Breast epithelium (tissue), 4 donors: ENCODE results near the gene DCN. TPM values are rescaled to one million over a fixed set of nuclear protein-coding genes. Genes with fewer than 3 reads are reported as not detected.

Experiments
- DNase-seq, 2 donors: peaks; one replicate each; pipeline ENCODE4 v3.0.0-alpha.2; 2019; ENCODE audit warnings: low spot score in 2 of 2
- H3K27ac ChIP-seq, 2 donors: fragments of 200-600 bp; sonication (generic) in 1 of 2; one replicate each; pipeline ENCODE4 v1.5.1; 2016 to 2019; ENCODE audit warnings: mild to moderate bottlenecking in 1 of 2
- H3K27me3 ChIP-seq, 2 donors: fragments of 200-600 bp; sonication (generic) in 1 of 2; one replicate each; pipeline versions ENCODE4 v1.5.1 to v1.6.0; 2017 to 2019; ENCODE audit warnings: control low read depth in 1 of 2, mild to moderate bottlenecking in 1 of 2
- H3K36me3 ChIP-seq: fragments of 200-600 bp; one replicate; pipeline ENCODE4 v1.5.1; 2019
- H3K4me1 ChIP-seq, 2 donors: fragments of 200-600 bp; sonication (generic); one replicate each; pipeline ENCODE4 v1.5.1; 2016 to 2019; ENCODE audit warnings: control low read depth in 1 of 2
- H3K4me3 ChIP-seq, 3 donors: fragments of 200-600 bp; sonication (generic); 1 replicate in 2 of 3; 2 replicates in 1 of 3; pipeline ENCODE4 v1.5.1; 2016 to 2019; ENCODE audit warnings: mild to moderate bottlenecking in 3 of 3, moderate library complexity in 2 of 3
- H3K9me3 ChIP-seq, 2 donors: fragments of 200-600 bp; sonication (generic) in 1 of 2; one replicate each; pipeline ENCODE4 v1.5.1; 2016 to 2019; ENCODE audit warnings: control low read depth in 1 of 2
- POLR2A ChIP-seq: fragments of 450-650 bp; IDR thresholded peaks from one replicate; pipeline ENCODE4 v1.6.1; 2016; ENCODE audit warnings: antibody characterized with exemption, mild to moderate bottlenecking, moderate library complexity
- POLR2AphosphoS5 ChIP-seq, 3 donors: sonication (generic); formaldehyde crosslinking; IDR thresholded peaks; one replicate each; pipeline ENCODE4 v1.6.1; 2017; ENCODE audit warnings: antibody characterized with exemption in 3 of 3
- intact Hi-C: fragments of 100-400 bp; cut with DNase I; formaldehyde crosslinking; loops from one replicate; pipeline ENCODE4 v1.15.1; 2023; ENCODE audit warnings: low total_unique reads
- total RNA-seq, 3 donors: library from RNA; depleted of rRNA; stranded (reverse); fragments of >200 nt; gene quantifications; one replicate each; pipeline ENCODE4 v1.1.0, GENCODE V29; 2016
- TF ChIP-seq, protein P1 (sequence below), 3 donors: fragments of 450-650 bp; IDR thresholded peaks; one replicate each; pipeline ENCODE4 v1.5.1; 2016 to 2017; ENCODE audit warnings: antibody characterized with exemption in 3 of 3, mild to moderate bottlenecking in 3 of 3, moderate library complexity in 3 of 3

DCN gene
- total RNA-seq, 3 donors from 2014 or later: 1,081 to 4,374 (median 1,702) TPM

DNA sequence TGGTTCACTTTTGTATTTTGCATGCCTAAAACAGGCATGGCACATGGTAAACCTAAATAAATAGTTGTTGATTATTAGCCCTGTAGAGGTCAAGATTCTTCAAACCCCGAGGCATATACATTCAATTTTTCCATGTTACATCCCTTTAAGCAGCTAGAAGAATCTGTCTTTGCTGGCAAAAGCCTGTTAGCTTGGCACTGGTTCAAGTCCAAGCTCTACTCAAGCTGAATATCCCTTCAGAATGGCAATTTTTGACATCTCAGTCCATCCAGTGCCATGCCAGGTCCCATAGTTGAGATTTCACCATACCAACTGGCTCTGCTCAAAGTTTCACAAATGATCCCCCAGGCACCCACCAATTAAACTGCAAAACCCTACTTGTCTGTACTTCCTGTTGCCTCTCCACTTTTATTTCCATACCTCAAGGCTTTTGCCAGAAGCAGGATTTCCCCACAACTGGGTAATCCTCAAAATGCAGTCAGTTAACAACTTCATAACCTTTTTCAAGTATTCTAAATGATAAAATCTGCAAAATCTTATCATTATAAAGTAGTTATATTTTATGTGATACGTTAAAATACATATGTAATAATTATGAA lies 9.0 kb upstream of the DCN start:
- no peak overlapping the region for H3K27ac ChIP-seq
- TF ChIP-seq, protein P1, sequence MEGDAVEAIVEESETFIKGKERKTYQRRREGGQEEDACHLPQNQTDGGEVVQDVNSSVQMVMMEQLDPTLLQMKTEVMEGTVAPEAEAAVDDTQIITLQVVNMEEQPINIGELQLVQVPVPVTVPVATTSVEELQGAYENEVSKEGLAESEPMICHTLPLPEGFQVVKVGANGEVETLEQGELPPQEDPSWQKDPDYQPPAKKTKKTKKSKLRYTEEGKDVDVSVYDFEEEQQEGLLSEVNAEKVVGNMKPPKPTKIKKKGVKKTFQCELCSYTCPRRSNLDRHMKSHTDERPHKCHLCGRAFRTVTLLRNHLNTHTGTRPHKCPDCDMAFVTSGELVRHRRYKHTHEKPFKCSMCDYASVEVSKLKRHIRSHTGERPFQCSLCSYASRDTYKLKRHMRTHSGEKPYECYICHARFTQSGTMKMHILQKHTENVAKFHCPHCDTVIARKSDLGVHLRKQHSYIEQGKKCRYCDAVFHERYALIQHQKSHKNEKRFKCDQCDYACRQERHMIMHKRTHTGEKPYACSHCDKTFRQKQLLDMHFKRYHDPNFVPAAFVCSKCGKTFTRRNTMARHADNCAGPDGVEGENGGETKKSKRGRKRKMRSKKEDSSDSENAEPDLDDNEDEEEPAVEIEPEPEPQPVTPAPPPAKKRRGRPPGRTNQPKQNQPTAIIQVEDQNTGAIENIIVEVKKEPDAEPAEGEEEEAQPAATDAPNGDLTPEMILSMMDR (IDR thresholded peaks at IDR 0.05): no peak
- no peak for TF ChIP-seq POLR2AphosphoS5 (IDR thresholded peaks at IDR 0.05)
- no peak for TF ChIP-seq POLR2A
- DNase-seq: no peak
- H3K4me1 ChIP-seq: no peaks in the 10 kb centered on the region
- no peaks in the 10 kb centered on the region for H3K9me3 ChIP-seq
- intact Hi-C loops: no loop called here
- H3K4me3 ChIP-seq: no peak overlapping the region
- H3K36me3 ChIP-seq: no peaks in the 10 kb centered on the region
- no peaks in the 10 kb centered on the region for H3K27me3 ChIP-seq

DNA sequence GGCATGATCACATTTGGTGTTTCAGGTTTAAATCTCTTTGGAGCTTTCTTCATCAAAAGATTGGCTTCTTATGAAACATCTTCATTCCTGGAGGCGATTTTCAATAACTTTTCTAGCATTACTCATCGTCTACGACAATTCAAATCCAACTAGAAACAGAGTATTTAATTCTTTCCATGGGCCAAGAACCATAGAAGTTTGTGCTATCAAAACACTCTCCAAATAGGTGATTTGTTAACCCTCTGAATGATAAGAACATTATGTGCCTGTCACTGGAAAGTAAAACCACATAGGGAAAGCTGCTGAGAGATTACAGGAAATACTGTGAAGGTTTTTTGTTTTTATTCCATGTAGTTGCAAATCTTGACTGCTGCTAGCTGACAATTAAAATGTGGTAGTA lies 6.9 kb upstream of the DCN start:
- intact Hi-C loops: no loop called here
- TF ChIP-seq POLR2AphosphoS5 (IDR thresholded peaks at IDR 0.05): peak in 1 of 3 donors; percentile 52
- TF ChIP-seq, protein P1 (IDR thresholded peaks at IDR 0.05): no peak

DNA sequence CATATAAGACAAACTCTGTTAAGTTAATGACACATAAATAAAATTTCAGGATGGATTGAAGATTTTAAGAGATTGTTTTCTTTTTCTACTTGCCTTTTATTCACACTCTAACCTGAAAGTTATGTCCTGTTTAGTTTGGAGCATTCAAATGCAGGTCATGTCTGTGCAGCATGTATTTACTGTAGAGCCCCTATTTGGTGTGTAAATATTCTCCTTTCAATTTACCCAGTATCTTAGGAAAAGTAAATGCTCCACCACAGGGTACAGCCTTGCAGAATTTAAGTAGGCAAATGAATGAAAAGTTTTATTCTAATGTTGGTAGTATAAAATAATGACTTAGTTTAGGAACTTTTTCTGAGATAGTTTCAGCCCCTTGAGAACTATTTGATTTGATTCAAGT lies 6.2 kb upstream of the DCN start:
- Histone ChIP-seq H3K4me1 (no peaks in the 10 kb centered on the region), H3K4me3 (no peak overlapping the region), H3K27ac (peak overlapping the region in 1 of 2 donors; percentile 10), H3K9me3 (no peaks in the 10 kb centered on the region), H3K27me3 (no peaks in the 10 kb centered on the region), H3K36me3 (no peaks in the 10 kb centered on the region)
- TF ChIP-seq, protein P1 (IDR thresholded peaks at IDR 0.05): no peak
- TF ChIP-seq POLR2A: no peak
- no peak for TF ChIP-seq POLR2AphosphoS5 (IDR thresholded peaks at IDR 0.05)
- no peak for DNase-seq
- intact Hi-C loops: no loop called here

More for the DNA sequence above, 6.9 kb upstream of the DCN start:
- no peaks in the 10 kb centered on the region for H3K4me1 ChIP-seq
- no peaks in the 10 kb centered on the region for H3K9me3 ChIP-seq
- no peaks in the 10 kb centered on the region for H3K27me3 ChIP-seq
- no peak overlapping the region for H3K4me3 ChIP-seq
- no peak for DNase-seq
- H3K27ac ChIP-seq: peak overlapping the region in 1 of 2 donors; percentile 54
- H3K36me3 ChIP-seq: no peaks in the 10 kb centered on the region

DNA sequence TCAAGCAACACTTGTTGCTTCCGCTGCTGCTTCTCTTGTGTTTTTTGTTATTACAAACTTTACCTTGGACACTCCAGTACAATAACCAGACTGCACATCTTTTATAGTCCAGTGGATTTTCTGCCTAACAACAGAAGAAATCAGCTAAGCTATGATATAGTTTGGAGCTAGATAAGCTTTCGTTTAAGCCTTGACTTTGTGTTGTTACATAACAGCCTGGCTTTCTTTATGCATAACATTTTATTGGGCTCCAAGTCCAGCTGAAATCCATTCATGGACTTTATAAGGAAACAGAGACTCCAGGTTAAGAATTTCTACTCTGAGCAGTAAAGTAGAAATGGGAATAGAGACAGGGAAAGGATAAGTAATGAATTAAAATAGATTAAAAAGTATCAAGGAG lies 3.5 kb upstream of the DCN start:
- Histone ChIP-seq H3K36me3 (no peaks in the 10 kb centered on the region), H3K4me1 (no peaks in the 10 kb centered on the region), H3K4me3 (no peak overlapping the region), H3K27me3 (no peaks in the 10 kb centered on the region), H3K27ac (peak overlapping the region; percentile 30 to 62), H3K9me3 (no peaks in the 10 kb centered on the region)
- DNase-seq: no peak
- intact Hi-C loops: no loop called here
- TF ChIP-seq POLR2AphosphoS5 (IDR thresholded peaks at IDR 0.05) (no peak), POLR2A (no peak)
- TF ChIP-seq, protein P1 (IDR thresholded peaks at IDR 0.05): no peak

GRCh38 chr12:91185421-91185820 lies 2.8 kb upstream of the DCN start:
- no peaks in the 10 kb centered on the region for H3K27me3 ChIP-seq
- no peak overlapping the region for H3K4me3 ChIP-seq
- no peaks in the 10 kb centered on the region for H3K36me3 ChIP-seq
- no peak for DNase-seq
- H3K9me3 ChIP-seq: no peaks in the 10 kb centered on the region
- TF ChIP-seq POLR2A (no peak), POLR2AphosphoS5 (IDR thresholded peaks at IDR 0.05) (no peak)
- TF ChIP-seq, protein P1 (IDR thresholded peaks at IDR 0.05): no peak
- intact Hi-C loops: no loop called here
- no peaks in the 10 kb centered on the region for H3K4me1 ChIP-seq
- peak overlapping the region; percentile 30 to 62 for H3K27ac ChIP-seq
